ENCODE measurements around the gene ZFP36L1. TPM values are rescaled to one million over a fixed set of nuclear protein-coding genes. Genes with fewer than 3 reads are reported as not detected.

Gene ZFP36L1
- total RNA-seq, 1 experiment from 2014 or later: 240 TPM

DNA sequence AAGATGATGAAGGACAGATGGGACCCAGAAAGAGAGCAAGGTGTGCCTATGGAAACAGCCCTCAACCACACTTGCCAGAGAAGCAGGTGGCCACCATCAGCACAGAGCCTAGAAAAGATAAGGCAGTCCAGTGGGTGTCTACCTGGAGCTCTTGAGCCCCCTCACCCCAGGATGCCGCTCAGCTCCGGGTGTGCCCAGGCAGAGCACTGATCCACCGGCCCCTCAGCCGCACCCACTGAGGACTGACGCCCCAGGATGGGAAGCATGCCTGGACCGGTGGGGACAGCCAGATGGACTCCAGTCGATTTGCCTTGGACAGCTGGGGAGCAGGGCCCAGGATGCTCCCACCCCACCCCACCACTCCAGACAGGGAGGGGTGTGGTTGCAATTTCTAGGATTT, 15.1 kb upstream of the ZFP36L1 start:
- no TSS peak for BruUV-seq (replicated peaks)
- CTCF ChIA-PET: no interaction called here
- Mint-ChIP-seq H3K36me3 (ENCODE audit: insufficient read depth, unreplicated experiment) (no peaks in the 10 kb centered on the region), H3K27ac (ENCODE audit: unreplicated experiment) (no peak overlapping the region), H3K4me1 (ENCODE audit: low read depth, unreplicated experiment) (peaks cover 18% of the 10 kb centered on the region), H3K4me3 (ENCODE audit: low read depth, unreplicated experiment) (no peak overlapping the region), H3K27me3 (ENCODE audit: unreplicated experiment) (no peaks in the 10 kb centered on the region), H3K9me3 (ENCODE audit: low read depth, unreplicated experiment) (no peaks in the 10 kb centered on the region)
- DNase-seq: no peak
- intact Hi-C loops (cut with micrococcal nuclease; ENCODE audit: unreplicated experiment): no loop called here
- TF ChIP-seq, protein P1, sequence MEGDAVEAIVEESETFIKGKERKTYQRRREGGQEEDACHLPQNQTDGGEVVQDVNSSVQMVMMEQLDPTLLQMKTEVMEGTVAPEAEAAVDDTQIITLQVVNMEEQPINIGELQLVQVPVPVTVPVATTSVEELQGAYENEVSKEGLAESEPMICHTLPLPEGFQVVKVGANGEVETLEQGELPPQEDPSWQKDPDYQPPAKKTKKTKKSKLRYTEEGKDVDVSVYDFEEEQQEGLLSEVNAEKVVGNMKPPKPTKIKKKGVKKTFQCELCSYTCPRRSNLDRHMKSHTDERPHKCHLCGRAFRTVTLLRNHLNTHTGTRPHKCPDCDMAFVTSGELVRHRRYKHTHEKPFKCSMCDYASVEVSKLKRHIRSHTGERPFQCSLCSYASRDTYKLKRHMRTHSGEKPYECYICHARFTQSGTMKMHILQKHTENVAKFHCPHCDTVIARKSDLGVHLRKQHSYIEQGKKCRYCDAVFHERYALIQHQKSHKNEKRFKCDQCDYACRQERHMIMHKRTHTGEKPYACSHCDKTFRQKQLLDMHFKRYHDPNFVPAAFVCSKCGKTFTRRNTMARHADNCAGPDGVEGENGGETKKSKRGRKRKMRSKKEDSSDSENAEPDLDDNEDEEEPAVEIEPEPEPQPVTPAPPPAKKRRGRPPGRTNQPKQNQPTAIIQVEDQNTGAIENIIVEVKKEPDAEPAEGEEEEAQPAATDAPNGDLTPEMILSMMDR (IDR thresholded peaks at IDR 0.05; ENCODE audit: unreplicated experiment): no peak

DNA sequence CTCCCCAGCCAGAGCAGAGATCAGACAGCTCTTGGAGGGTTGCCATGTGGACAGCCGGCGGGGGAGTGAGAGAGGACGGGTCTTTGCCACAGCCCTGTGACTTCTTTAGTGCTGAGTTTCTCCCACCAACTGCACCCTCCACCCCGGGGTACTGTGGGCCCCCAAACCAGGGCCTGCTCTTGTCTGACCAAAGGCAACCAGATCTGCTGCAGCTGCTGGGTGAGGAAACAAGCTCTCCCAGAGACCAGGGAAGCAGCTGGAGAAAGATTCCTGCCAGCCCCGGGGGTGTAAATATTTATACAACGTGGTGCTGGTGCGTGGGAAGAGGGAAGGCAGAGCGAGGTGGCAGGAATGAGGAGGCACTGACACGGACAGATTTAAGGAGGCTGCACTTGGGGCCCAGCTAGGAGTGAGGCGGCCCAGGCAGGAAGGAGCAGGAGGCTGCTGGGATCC, 14.3 kb upstream of the ZFP36L1 start:
- CTCF ChIA-PET: interaction anchor here (0.8 kb wide), 1 partner anchor 11 kb away, joined by 3 read pairs; no protein-coding TSS in a partner anchor
- Mint-ChIP-seq H3K4me1 (ENCODE audit: low read depth, unreplicated experiment) (peaks cover 20% of the 10 kb centered on the region), H3K4me3 (ENCODE audit: low read depth, unreplicated experiment) (no peak overlapping the region), H3K27ac (ENCODE audit: unreplicated experiment) (peak overlapping the region; percentile 75), H3K27me3 (ENCODE audit: unreplicated experiment) (no peaks in the 10 kb centered on the region), H3K36me3 (ENCODE audit: insufficient read depth, unreplicated experiment) (no peaks in the 10 kb centered on the region), H3K9me3 (ENCODE audit: low read depth, unreplicated experiment) (peaks cover 1% of the 10 kb centered on the region)
- intact Hi-C loops (cut with micrococcal nuclease; ENCODE audit: unreplicated experiment): no loop called here
- no TSS peak for BruUV-seq (replicated peaks)
- TF ChIP-seq, protein P1 (IDR thresholded peaks at IDR 0.05; ENCODE audit: unreplicated experiment): no peak
- peak; percentile 35 for DNase-seq

DNA sequence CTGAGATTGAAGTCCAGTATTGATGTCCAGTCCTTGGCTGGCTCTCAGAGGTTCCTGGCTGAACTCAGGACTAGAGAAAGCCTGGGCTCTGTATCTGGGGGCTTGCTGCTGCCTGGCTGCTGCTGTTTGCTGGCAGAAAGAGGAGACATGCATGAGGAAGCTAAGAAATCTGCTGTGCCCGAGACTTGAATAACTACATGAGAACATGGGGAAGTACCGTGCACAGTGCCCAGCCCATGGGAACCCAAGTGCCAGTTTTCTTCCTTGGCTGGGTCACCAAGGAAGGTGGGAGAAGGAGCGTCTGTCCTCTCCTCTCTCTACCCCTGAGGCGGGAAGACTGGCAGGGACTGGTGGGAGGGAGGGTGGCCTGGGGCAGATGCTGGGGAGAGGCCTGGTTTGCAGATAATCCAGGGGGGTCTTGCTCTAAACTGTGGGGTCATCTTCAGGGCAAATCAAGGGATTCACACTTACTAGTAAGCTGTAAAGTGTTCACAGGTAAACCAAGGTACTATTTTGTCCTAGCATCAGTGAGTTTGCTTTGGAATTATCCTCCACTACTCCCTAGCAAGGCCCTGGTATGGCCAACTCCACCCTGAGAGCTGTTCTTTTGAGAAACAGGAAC, 13.8 kb upstream of the ZFP36L1 start:
- no TSS peak for BruUV-seq (replicated peaks)
- H3K27me3 Mint-ChIP-seq (ENCODE audit: unreplicated experiment): no peaks in the 10 kb centered on the region
- H3K27ac Mint-ChIP-seq (ENCODE audit: unreplicated experiment): peak overlapping the region; percentile 75
- H3K36me3 Mint-ChIP-seq (ENCODE audit: insufficient read depth, unreplicated experiment): peaks cover 2% of the 10 kb centered on the region
- TF ChIP-seq, protein P1 (IDR thresholded peaks at IDR 0.05; ENCODE audit: unreplicated experiment): no peak
- H3K4me3 Mint-ChIP-seq (ENCODE audit: low read depth, unreplicated experiment): no peak overlapping the region
- H3K4me1 Mint-ChIP-seq (ENCODE audit: low read depth, unreplicated experiment): peaks cover 26% of the 10 kb centered on the region
- H3K9me3 Mint-ChIP-seq (ENCODE audit: low read depth, unreplicated experiment): peaks cover 7% of the 10 kb centered on the region
- intact Hi-C loops (cut with micrococcal nuclease; ENCODE audit: unreplicated experiment): no loop called here
- CTCF ChIA-PET: interaction anchor here (0.7 to 0.8 kb wide), 2 partner anchors 10 to 11 kb away, joined by 3 read pairs; no protein-coding TSS in a partner anchor
- DNase-seq: no peak

DNA sequence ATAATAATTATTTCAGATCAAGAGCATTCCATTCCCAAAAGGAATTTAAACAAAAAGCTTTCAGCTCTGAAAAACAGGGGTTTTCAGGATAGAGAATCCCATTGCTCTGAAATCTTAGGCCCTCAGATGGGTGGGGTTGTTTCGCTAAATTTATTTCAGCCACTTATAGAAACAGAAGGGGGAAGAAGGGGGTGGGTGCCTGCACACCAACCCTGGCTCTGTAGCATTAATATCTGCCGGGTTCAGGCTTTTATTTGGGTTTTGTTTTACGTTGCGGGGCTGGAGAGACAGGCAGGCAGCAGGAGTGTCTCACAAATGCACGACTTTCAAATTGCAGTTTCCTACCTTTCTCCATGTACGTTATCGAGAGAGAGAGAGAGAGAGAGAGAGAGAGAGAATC, 12.5 kb upstream of the ZFP36L1 start:
- CTCF ChIA-PET: no interaction called here
- Mint-ChIP-seq H3K27me3 (ENCODE audit: unreplicated experiment) (no peaks in the 10 kb centered on the region), H3K4me1 (ENCODE audit: low read depth, unreplicated experiment) (peaks cover 32% of the 10 kb centered on the region), H3K9me3 (ENCODE audit: low read depth, unreplicated experiment) (peaks cover 8% of the 10 kb centered on the region), H3K36me3 (ENCODE audit: insufficient read depth, unreplicated experiment) (peaks cover 7% of the 10 kb centered on the region), H3K27ac (ENCODE audit: unreplicated experiment) (no peak overlapping the region), H3K4me3 (ENCODE audit: low read depth, unreplicated experiment) (no peak overlapping the region)
- TF ChIP-seq, protein P1 (IDR thresholded peaks at IDR 0.05; ENCODE audit: unreplicated experiment): no peak
- intact Hi-C loops (cut with micrococcal nuclease; ENCODE audit: unreplicated experiment): no loop called here
- DNase-seq: no peak
- no TSS peak for BruUV-seq (replicated peaks)

All from Calu3 (cell line).